SIG-M5 (cell line): Measurements from ENCODE around the gene NTPCR.

Experiments used
- DNase-seq: peaks from one replicate; lab custom pipeline; 2025; lab: John Stamatoyannopoulos, UW

NTPCR gene

GRCh38 chr1:233010146-233010545 lies 59.7 kb downstream of the NTPCR start:
- DNase-seq, result no peak

GRCh38 chr1:233012021-233012420 lies 61.6 kb downstream of the NTPCR start:
- DNase-seq, result no peak

- no peak for DNase-seq
These were observed 65.6 kb downstream of the NTPCR start for GRCh38 chr1:233015965-233016364.

- no peak for DNase-seq
These were observed 66.4 kb downstream of the NTPCR start for GRCh38 chr1:233016798-233017197.

- DNase-seq, result no peak
These were observed 68.7 kb downstream of the NTPCR start for GRCh38 chr1:233019083-233019482.

GRCh38 chr1:233019778-233020325 lies 69.4 kb downstream of the NTPCR start:
- no peak for DNase-seq

GRCh38 chr1:233020426-233020825 lies 70.0 kb downstream of the NTPCR start:
- DNase-seq, result no peak

GRCh38 chr1:233022246-233022645 lies 71.8 kb downstream of the NTPCR start:
- no peak for DNase-seq

- DNase-seq, result no peak
These were observed 73.8 kb downstream of the NTPCR start for GRCh38 chr1:233024199-233024598.

GRCh38 chr1:233025157-233025556 lies 74.7 kb downstream of the NTPCR start:
- DNase-seq, result no peak

GRCh38 chr1:233025567-233025966 lies 75.2 kb downstream of the NTPCR start:
- DNase-seq, result no peak

- DNase-seq, result no peak
These were observed 76.6 kb downstream of the NTPCR start for GRCh38 chr1:233027046-233027445.

- no peak for DNase-seq
These were observed 81.1 kb downstream of the NTPCR start for GRCh38 chr1:233031521-233031920.

GRCh38 chr1:233032916-233033315 lies 82.5 kb downstream of the NTPCR start:
- DNase-seq, result no peak

GRCh38 chr1:233033361-233033760 lies 83.0 kb downstream of the NTPCR start:
- no peak for DNase-seq
